A549 (cell line): ENCODE measurements around the gene SEPTIN3. TPM values are rescaled to one million over a fixed set of nuclear protein-coding genes. Genes with fewer than 3 reads are reported as not detected.
"Not testable (repeated sequence)": the region's sequence is repeated elsewhere in the genome, so short reads cannot be mapped to it uniquely, and the experiment has no call there.

ENCODE experiments used
- ATAC-seq, 2 experiments: fragments of 200-7000 bp in 1 of 2; fragments of >200 bp in 1 of 2; cut with Nextera tagmentation in 1 of 2; cut with Tn5 transposase in 1 of 2; 3 replicates each; pipeline versions ENCODE4 v1.8.0 to v1.9.1; 2018 to 2020; ENCODE audit warnings: mild to moderate bottlenecking in 1 of 2, moderate library complexity in 1 of 2
- CTCF ChIA-PET: fragments of 300-600 bp; sonication (Branson Sonifier 250); formaldehyde crosslinking; extraction: SDS; loops from one replicate; lab custom pipeline; 2021; ENCODE audit warnings: antibody characterized with exemption, inconsistent platforms; lab: Yijun Ruan, JAX
- POLR2A ChIA-PET: fragments of 350-600 bp; formaldehyde crosslinking; extraction: SDS; loops from one replicate; lab custom pipeline; 2021; ENCODE audit warnings: antibody characterized with exemption, inconsistent platforms; lab: Yijun Ruan, JAX
- DNase-seq, 2 experiments: peaks; one replicate each; pipeline versions ENCODE4 v3.0.0 to v3.0.0-alpha.2; 2011 to 2016; ENCODE audit warnings: low read depth in 1 of 2, low spot score in 1 of 2
- FAIRE-seq: peaks from 2 replicates; lab custom pipeline; 2011; peaks lifted over from hg19 to GRCh38; lab: Jason Lieb, UNC
- H3K27ac ChIP-seq, 2 experiments: fragments of >200 bp; sonication (Bioruptor Twin); formaldehyde crosslinking; 3 replicates each; pipeline ENCODE4 v1.5.1; 2016 to 2017
- H3K4me1 ChIP-seq: fragments of >200 bp; sonication (Bioruptor Twin); formaldehyde crosslinking; 3 replicates; pipeline ENCODE4 v1.6.1; 2016
- H3K4me2 ChIP-seq: fragments of >200 bp; sonication (Bioruptor Twin); formaldehyde crosslinking; 3 replicates; pipeline ENCODE4 v1.6.1; 2016
- H3K4me3 ChIP-seq: fragments of >200 bp; sonication (Bioruptor Twin); formaldehyde crosslinking; 3 replicates; pipeline ENCODE4 v1.5.1; 2016
- H3K9me3 ChIP-seq: fragments of >200 bp; sonication (Bioruptor Twin); formaldehyde crosslinking; 3 replicates; pipeline ENCODE4 v1.6.1; 2016
- BCL3 ChIP-seq: fragments of >200 bp; sonication (Bioruptor Twin); formaldehyde crosslinking; IDR thresholded peaks from 3 replicates; pipeline ENCODE4 v1.6.1; 2016
- CEBPB ChIP-seq, 2 experiments: fragments of >200 bp in 1 of 2; sonication (Bioruptor Twin) in 1 of 2; formaldehyde crosslinking in 1 of 2; IDR thresholded peaks; 2 replicates each; pipeline ENCODE4 v1.6.1; 2012 to 2016
- CHD4 ChIP-seq: fragments of 200-600 bp; sonication (generic); IDR thresholded peaks from 2 replicates; pipeline ENCODE4 v1.6.1; 2016; ENCODE audit warnings: antibody characterized with exemption, mild to moderate bottlenecking, borderline replicate concordance
- EHF ChIP-seq: fragments of 250-450 bp; sonication (Bioruptor Pico); IDR thresholded peaks from 2 replicates; pipeline ENCODE4 v1.5.0; 2020; ENCODE audit warnings: mild to moderate bottlenecking
- EHMT2 ChIP-seq: fragments of 200-600 bp; sonication (generic); IDR thresholded peaks from 2 replicates; pipeline ENCODE4 v1.6.1; 2016; ENCODE audit warnings: antibody characterized with exemption, low read depth, mild to moderate bottlenecking, moderate library complexity
- EP300 ChIP-seq, 2 experiments: fragments of >200 bp; sonication (Bioruptor Twin); formaldehyde crosslinking; IDR thresholded peaks; 2 replicates in 1 of 2; 3 replicates in 1 of 2; pipeline ENCODE4 v1.6.1; 2016 to 2017
- ESRRA ChIP-seq: fragments of 150-350 bp; IDR thresholded peaks from 2 replicates; pipeline ENCODE4 v1.6.1; 2014; ENCODE audit warnings: mild to moderate bottlenecking, low read length, borderline replicate concordance
- FOXS1 ChIP-seq: fragments of 250-450 bp; sonication (Bioruptor Pico); IDR thresholded peaks from 2 replicates; pipeline ENCODE4 v1.5.0; 2020; ENCODE audit warnings: mild to moderate bottlenecking, moderate library complexity
- HDAC2 ChIP-seq: fragments of 200-600 bp; sonication (generic); IDR thresholded peaks from 2 replicates; pipeline ENCODE4 v1.6.1; 2016
- JUNB ChIP-seq: fragments of >200 bp; sonication (Bioruptor Twin); formaldehyde crosslinking; IDR thresholded peaks from 2 replicates; pipeline ENCODE4 v1.6.1; 2016
- KDM1A ChIP-seq: fragments of 200-600 bp; sonication (generic); IDR thresholded peaks from 2 replicates; pipeline ENCODE4 v1.6.1; 2016; ENCODE audit warnings: low read depth, mild to moderate bottlenecking
- KDM5A ChIP-seq: fragments of 200-600 bp; sonication (generic); IDR thresholded peaks from 2 replicates; pipeline ENCODE4 v1.6.1; 2016; ENCODE audit warnings: antibody characterized with exemption, mild to moderate bottlenecking
- MAZ ChIP-seq: fragments of 150-350 bp; IDR thresholded peaks from 2 replicates; pipeline ENCODE4 v1.6.1; 2014; ENCODE audit warnings: antibody characterized with exemption, low read depth, low read length, borderline replicate concordance
- MYC ChIP-seq: IDR thresholded peaks from 2 replicates; pipeline ENCODE4 v1.6.1; 2012; ENCODE audit warnings: mild to moderate bottlenecking, inconsistent platforms, low read length, improper control_type of control experiment, borderline replicate concordance
- NPAS2 ChIP-seq: fragments of 250-450 bp; sonication (Bioruptor Pico); IDR thresholded peaks from 2 replicates; pipeline ENCODE4 v1.8.0; 2022; ENCODE audit warnings: mild to moderate bottlenecking, moderate library complexity, borderline replicate concordance
- POLR2A ChIP-seq: IDR thresholded peaks from 2 replicates; pipeline ENCODE4 v1.6.1; 2012; ENCODE audit warnings: mild to moderate bottlenecking, low read length
- RARB ChIP-seq: fragments of 250-450 bp; sonication (Bioruptor Pico); IDR thresholded peaks from 2 replicates; pipeline ENCODE4 v1.8.0; 2021; ENCODE audit warnings: mild to moderate bottlenecking, moderate library complexity
- RCOR1 ChIP-seq: fragments of 150-350 bp; IDR thresholded peaks from 2 replicates; pipeline ENCODE4 v1.6.1; 2014; ENCODE audit warnings: antibody characterized with exemption, low read length, low read depth
- REST ChIP-seq: fragments of 200-600 bp; sonication (generic); IDR thresholded peaks from 2 replicates; pipeline ENCODE4 v1.6.1; 2016; ENCODE audit warnings: antibody characterized with exemption, mild to moderate bottlenecking, moderate library complexity
- RFX5 ChIP-seq: fragments of 450-650 bp; IDR thresholded peaks from 2 replicates; pipeline ENCODE4 v1.7.1; 2014; ENCODE audit warnings: antibody characterized with exemption, mild to moderate bottlenecking, moderate library complexity
- SMC3 ChIP-seq: fragments of >200 bp; sonication (Bioruptor Twin); formaldehyde crosslinking; IDR thresholded peaks from 3 replicates; pipeline ENCODE4 v1.6.1; 2018; ENCODE audit warnings: inconsistent platforms
- TP53 ChIP-seq: fragments of 250-450 bp; sonication (Bioruptor Pico); IDR thresholded peaks from 2 replicates; pipeline ENCODE4 v1.5.0; 2021; ENCODE audit warnings: mild to moderate bottlenecking, moderate library complexity
- ZC3H11A ChIP-seq: fragments of 450-650 bp; IDR thresholded peaks from 2 replicates; pipeline ENCODE4 v1.6.1; 2014; ENCODE audit warnings: antibody characterized with exemption, mild to moderate bottlenecking
- ZSCAN20 ChIP-seq: fragments of 250-450 bp; sonication (Bioruptor Pico); IDR thresholded peaks from 2 replicates; pipeline ENCODE4 v1.8.0; 2022; ENCODE audit warnings: mild to moderate bottlenecking, moderate library complexity
- whole genome bisulfite sequencing: methylation state at CpG from one replicate; pipeline ENCODE4 v1.1.6; 2017; ENCODE audit errors: missing lambda C conversion rate; 5-methylcytosine and 5-hydroxymethylcytosine counted together
- polyA plus RNA-seq, 4 experiments: library from polyadenylated mRNA; depleted of rRNA in 3 of 4; stranded (reverse); fragments of >200 nt; fragmentation: RNase III in 1 of 4; extraction: RNeasy Plus Mini Kit Qiagen cat#74134 plus additional on column Dnase treatment in 1 of 4; gene quantifications; 2 replicates in 3 of 4; 3 replicates in 1 of 4; pipeline ENCODE4 v1.2.3, GENCODE V29; 2011 to 2017
- TF ChIP-seq, protein P1 (sequence below): IDR thresholded peaks from 2 replicates; pipeline ENCODE4 v1.6.1; 2012
- TF ChIP-seq, protein P2 (sequence below): fragments of >200 bp; sonication (Bioruptor Twin); formaldehyde crosslinking; IDR thresholded peaks from 2 replicates; pipeline ENCODE4 v1.6.1; 2016

Gene SEPTIN3
- polyA plus RNA-seq, 2 of the 4 experiments (the other 2 are of a cell fraction), result 1.1 to 1.3 TPM

DNA sequence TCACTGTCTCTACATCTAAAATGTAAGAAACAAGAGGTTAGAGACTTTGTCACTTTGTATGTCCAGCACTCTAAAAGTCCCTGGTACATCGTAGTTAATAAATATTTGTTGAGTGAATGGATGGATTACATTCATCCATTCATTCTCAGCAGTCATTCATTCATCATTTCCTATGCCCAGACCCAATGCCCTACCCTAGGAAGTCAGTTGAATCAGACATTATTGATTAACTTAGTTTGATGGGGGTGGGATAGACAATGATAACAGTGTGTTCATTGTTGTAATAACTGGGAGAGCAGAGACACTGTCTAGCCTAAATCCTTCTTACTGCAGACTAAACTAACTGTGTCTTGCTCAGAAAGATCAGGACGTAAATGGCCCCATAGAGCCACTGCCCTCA lies 21.1 kb upstream of the SEPTIN3 start:
- CTCF ChIA-PET, result interaction anchor here (1.0 to 1.7 kb wide), 4 partner anchors 9 to 251 kb away, joined by 3 to 5 read pairs (median 4); no protein-coding TSS in a partner anchor
- DNase-seq (no peak), FAIRE-seq (no peak), ATAC-seq (no peak)
- peaks cover 12% of the 10 kb centered on the region; the same call in 2 of the 3 replicates for H3K4me1 ChIP-seq
- no peak for TF ChIP-seq KDM5A
- no peak for TF ChIP-seq CHD4
- TF ChIP-seq HDAC2, result no peak
- no peak for TF ChIP-seq MYC
- no peak for TF ChIP-seq POLR2A
- TF ChIP-seq EHMT2, result no peak
- no peak for TF ChIP-seq EP300 (IDR thresholded peaks at IDR 0.05)
- no peak for TF ChIP-seq BCL3
- no peak for TF ChIP-seq ESRRA
- no peak for TF ChIP-seq RCOR1
- no peak for TF ChIP-seq EHF (CRISPR knock-in tag)
- TF ChIP-seq SMC3, result no peak
- TF ChIP-seq, protein P1, sequence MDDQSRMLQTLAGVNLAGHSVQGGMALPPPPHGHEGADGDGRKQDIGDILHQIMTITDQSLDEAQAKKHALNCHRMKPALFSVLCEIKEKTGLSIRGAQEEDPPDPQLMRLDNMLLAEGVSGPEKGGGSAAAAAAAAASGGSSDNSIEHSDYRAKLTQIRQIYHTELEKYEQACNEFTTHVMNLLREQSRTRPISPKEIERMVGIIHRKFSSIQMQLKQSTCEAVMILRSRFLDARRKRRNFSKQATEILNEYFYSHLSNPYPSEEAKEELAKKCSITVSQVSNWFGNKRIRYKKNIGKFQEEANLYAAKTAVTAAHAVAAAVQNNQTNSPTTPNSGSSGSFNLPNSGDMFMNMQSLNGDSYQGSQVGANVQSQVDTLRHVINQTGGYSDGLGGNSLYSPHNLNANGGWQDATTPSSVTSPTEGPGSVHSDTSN, result no peak
- H3K4me3 ChIP-seq, result no peak overlapping the region
- no peak overlapping the region for H3K4me2 ChIP-seq
- POLR2A ChIA-PET, result interaction anchor here (0.6 kb wide), 1 partner anchor 562 kb away, joined by 5 read pairs; no protein-coding TSS in a partner anchor
- 93% methylated on average over 2 of the region's 2 CpGs for WGBS
- H3K27ac ChIP-seq, result no peak overlapping the region
- H3K9me3 ChIP-seq, result no peaks in the 10 kb centered on the region

GRCh38 chr22:41948928-41949296 lies 20.3 kb upstream of the SEPTIN3 start:
- H3K4me3 ChIP-seq, H3K4me2 ChIP-seq, ATAC-seq, H3K27ac ChIP-seq, DNase-seq, POLR2A ChIA-PET, FAIRE-seq, H3K9me3 ChIP-seq: not testable (repeated sequence)
- H3K4me1 ChIP-seq, result peaks cover 12% of the 10 kb centered on the region; the same call in 2 of the 3 replicates
- 94% methylated on average over 8 of the region's 8 CpGs for WGBS
- CTCF ChIA-PET, result interaction anchor here (1.5 to 1.7 kb wide), 3 partner anchors 10 to 252 kb away, joined by 3 to 5 read pairs (median 4); no protein-coding TSS in a partner anchor

- peaks cover 12% of the 10 kb centered on the region; the same call in 2 of the 3 replicates for H3K4me1 ChIP-seq
- ChIA-PET CTCF (interaction anchor here (1.0 to 1.7 kb wide), 3 partner anchors 8 to 252 kb away, joined by 3 to 5 read pairs (median 5); no protein-coding TSS in a partner anchor), POLR2A (no interaction called here)
- no peak for ATAC-seq
- no peak for FAIRE-seq
- H3K4me2 ChIP-seq, result no peak overlapping the region
- no peak for DNase-seq
- no peak overlapping the region for H3K4me3 ChIP-seq
- H3K9me3 ChIP-seq, result no peaks in the 10 kb centered on the region
- TF ChIP-seq ZSCAN20 (CRISPR knock-in tag) (no peak), RFX5 (no peak), MAZ (no peak), MYC (no peak), REST (no peak), RARB (CRISPR knock-in tag) (no peak), KDM1A (no peak), NPAS2 (CRISPR knock-in tag) (no peak), ZC3H11A (no peak), CEBPB (IDR thresholded peaks at IDR 0.05) (no peak), JUNB (no peak), EHMT2 (no peak), TP53 (no peak), ESRRA (no peak), FOXS1 (CRISPR knock-in tag) (no peak)
- TF ChIP-seq, protein P1, result no peak
- TF ChIP-seq, protein P2, sequence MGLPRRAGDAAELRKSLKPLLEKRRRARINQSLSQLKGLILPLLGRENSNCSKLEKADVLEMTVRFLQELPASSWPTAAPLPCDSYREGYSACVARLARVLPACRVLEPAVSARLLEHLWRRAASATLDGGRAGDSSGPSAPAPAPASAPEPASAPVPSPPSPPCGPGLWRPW, result no peak
- no peak overlapping the region for H3K27ac ChIP-seq
- 90% methylated on average over 7 of the region's 7 CpGs for WGBS
Observed at GRCh38 chr22:41949297-41949965, 19.8 kb upstream of the SEPTIN3 start.
